NCI-H1048 (cell line): ENCODE results near the gene PTBP1.
"Not testable (repeated sequence)": the region's sequence is repeated elsewhere in the genome, so short reads cannot be mapped to it uniquely, and the experiment has no call there.

Experiments
- DNase-seq: peaks from one replicate; lab custom pipeline; 2025; lab: John Stamatoyannopoulos, UW

Gene PTBP1

DNA sequence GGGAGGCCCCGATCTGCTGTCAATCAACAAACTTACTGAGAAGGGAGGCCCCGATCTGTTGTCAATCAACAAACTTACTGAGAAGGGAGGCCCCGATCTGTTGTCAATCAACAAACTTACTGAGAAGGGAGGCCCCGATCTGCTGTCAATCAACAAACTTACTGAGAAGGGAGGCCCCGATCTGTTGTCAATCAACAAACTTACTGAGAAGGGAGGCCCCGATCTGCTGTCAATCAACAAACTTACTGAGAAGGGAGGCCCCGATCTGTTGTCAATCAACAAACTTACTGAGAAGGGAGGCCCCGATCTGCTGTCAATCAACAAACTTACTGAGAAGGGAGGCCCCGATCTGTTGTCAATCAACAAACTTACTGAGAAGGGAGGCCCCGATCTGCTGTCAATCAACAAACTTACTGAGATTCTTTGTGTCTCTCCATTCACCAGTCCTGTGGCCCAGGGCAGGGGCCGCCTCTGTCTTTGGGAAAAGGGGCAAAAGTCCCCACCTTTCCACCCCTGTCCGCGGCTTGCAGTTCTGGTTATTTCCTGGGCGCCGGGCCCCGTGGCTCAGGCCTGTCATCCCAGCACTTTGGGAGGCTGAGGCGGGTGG, 56.5 kb downstream of the PTBP1 start:
- not testable (repeated sequence) for DNase-seq

DNA sequence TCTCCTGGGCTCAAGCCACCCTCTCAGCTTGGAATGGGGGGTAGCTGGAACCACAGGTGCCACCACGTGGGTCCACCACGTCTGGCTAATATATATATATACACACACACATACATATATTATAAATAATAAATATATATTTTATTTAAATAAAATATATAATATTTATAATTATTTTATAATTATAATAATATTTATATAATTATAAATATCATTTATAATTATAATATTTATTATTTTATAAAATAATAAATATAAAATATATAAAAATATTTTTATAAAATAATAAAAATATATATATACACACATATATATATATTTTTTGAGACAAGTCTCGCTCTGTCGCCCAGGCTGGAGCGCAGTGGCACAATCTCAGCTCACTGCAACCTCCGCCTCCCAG, 57.3 kb downstream of the PTBP1 start:
- no peak for DNase-seq

DNA sequence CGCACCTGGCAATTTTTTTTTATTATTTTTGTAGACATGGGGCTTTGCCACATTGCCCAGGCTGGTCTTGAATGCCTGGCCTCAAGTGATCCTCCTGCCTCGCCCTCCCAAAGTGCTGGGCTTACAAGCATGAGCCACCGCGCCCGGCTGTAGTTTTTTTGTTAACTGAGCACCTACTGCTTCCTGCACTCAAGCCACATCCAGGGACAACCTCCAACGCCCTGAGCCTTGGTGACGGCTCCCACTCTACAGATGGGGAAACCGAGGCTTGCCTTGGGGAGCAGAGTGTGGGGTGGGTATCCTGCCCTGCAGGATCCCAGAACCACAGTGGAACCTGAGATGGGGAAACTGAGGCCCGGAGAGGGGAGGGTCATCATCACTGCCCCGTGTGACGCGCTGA, 57.9 kb downstream of the PTBP1 start:
- DNase-seq = no peak

DNA sequence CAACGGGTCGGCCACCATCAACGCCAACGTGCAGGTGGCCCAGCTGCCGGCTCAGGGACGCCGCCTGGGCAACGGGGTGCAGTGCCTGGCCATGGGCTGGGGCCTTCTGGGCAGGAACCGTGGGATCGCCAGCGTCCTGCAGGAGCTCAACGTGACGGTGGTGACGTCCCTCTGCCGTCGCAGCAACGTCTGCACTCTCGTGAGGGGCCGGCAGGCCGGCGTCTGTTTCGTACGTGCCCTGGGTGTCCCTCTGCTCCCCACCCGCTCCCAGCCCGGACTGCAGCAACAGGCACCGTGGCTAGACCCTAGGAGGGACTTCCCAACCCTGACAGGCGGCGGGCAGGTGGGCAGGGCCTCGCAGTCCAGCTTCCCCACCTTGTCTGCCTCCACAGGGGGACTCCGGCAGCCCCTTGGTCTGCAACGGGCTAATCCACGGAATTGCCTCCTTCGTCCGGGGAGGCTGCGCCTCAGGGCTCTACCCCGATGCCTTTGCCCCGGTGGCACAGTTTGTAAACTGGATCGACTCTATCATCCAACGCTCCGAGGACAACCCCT, 58.4 kb downstream of the PTBP1 start:
- DNase-seq = no peak

DNA sequence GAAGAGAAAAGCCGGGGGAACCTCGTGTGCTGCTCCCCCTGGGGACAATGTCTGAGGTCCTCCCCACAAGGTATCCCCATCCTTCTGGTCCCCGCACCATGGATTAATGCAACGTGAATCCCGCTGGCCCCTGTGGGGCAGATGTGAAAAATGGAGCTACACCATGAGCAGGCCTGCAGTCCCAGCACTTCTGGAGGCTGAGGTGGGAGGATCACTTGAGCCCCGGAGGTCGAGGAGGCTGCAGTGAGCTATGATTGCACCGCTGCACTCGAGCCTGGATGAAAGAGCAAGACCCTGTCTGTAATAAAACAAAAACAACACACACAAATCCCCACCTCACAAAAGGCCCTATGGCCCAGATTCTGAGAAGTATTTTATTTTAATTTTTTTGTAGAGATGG, 61.0 kb downstream of the PTBP1 start:
- DNase-seq = no peak

DNA sequence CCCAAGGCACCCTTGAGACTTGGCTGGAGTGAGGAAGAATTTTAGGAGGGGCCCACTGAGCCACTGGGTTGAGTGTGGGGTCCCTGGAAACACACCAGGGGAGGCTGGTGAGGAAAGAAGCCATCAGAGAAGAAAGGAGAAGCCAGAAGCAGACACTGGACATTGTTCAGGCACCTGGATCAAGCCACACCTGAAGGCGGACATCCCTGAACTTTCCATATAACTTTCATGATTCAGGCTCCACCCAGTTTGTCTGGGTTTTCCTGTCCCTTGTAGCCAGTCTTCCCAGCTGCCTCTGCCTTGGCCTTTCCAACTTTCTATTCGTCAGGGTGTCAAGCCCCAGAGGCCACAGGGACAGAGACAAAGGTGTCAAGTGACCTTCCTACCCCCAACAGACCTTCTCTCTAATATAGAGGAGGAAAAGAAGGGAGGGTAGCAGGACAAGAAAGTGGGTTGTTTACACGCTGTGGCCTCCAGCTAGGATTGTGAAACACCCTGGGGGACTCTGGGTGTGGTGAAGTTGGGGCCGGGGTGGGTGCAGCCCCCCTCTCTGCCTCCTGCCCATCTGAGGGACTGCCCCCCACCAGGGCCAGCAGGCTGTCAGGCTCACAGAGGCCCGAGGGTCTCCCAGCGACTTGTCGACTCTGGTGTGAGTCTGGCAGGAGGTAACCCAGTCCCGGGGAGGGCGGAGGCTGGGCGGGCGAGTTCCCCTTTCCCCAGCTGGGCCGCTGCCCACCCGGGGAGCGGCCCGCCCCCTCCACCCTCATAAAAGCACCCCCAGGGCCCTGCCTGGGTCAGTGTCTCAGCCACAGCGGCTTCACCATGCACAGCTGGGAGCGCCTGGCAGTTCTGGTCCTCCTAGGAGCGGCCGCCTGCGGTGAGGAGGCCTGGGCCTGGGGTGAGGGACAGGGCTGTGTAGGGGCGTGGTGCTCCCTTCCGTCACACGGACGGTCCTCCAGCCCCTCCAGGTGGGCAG, 61.9 kb downstream of the PTBP1 start, which contains the start of gene CFD:
TSS of gene CFD (plus strand) at position 797 of the 976 bp plus-strand sequence. CDS start at position 823, 26 bp downstream.
- no peak for DNase-seq

DNA sequence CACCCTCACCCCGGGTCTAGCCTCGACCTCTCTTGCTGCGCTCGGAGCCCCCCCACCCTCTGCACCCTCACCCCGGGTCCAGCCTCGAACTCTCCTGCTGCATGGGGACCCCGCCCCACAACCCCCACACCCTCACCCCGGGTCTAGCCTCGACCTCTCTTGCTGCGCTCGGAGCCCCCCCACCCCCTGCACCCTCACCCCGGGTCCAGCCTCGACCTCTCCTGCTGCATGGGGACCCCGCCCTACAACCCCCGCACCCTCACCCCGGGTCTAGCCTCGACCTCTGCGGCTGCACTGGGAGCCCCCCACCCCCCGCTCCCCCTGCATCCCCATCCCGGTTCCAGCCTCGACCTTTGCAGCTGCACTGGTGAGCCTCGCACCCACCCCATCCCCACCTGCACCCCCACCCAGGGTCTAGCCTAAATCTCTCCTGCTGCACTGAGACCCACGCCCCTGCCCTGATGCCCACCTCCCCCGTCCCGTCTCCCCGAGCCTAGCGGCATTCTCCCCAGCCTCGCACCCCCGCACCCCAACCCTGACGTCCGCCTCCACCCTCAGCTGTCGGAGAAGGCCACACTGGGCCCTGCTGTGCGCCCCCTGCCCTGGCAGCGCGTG, 64.0 kb downstream of the PTBP1 start:
- DNase-seq = no peak
